Heart left ventricle (tissue), 16 donors: ENCODE measurements around the gene BAZ1B. TPM values are rescaled to one million over a fixed set of nuclear protein-coding genes. Genes with fewer than 3 reads are reported as not detected.
"Not testable (repeated sequence)": the region's sequence is repeated elsewhere in the genome, so short reads cannot be mapped to it uniquely, and the experiment has no call there.

Experiments used
- ATAC-seq, 4 donors: fragments of 200-7000 bp; cut with Tn5 transposase; one replicate each; pipeline ENCODE4 v1.9.1; 2020 to 2022; ENCODE audit warnings: moderate library complexity in 4 of 4, mild to moderate bottlenecking in 3 of 4, moderate number of reproducible peaks in 1 of 4
- DNase-seq, 5 donors: peaks; one replicate each; pipeline ENCODE4 v3.0.0-alpha.2; 2020
- H3K27ac ChIP-seq, 12 donors: fragments of 200-600 bp; sonication (generic) in 4 of 12; one replicate each; pipeline versions ENCODE4 v1.5.0 to v1.8.0; 2016 to 2022; ENCODE audit warnings: mild to moderate bottlenecking in 2 of 12
- H3K27me3 ChIP-seq, 9 donors: fragments of 200-600 bp; sonication (generic) in 2 of 9; one replicate each; pipeline versions ENCODE4 v1.5.1 to v1.8.0; 2016 to 2022; ENCODE audit warnings: mild to moderate bottlenecking in 3 of 9
- H3K36me3 ChIP-seq, 9 donors: fragments of 200-600 bp; sonication (generic) in 2 of 9; one replicate each; pipeline versions ENCODE4 v1.5.0 to v1.8.0; 2018 to 2022; ENCODE audit warnings: mild to moderate bottlenecking in 2 of 9
- H3K4me1 ChIP-seq, 12 donors: fragments of 200-600 bp; sonication (generic) in 4 of 12; one replicate each; pipeline versions ENCODE4 v1.5.0 to v1.8.0; 2016 to 2022; ENCODE audit warnings: mild to moderate bottlenecking in 3 of 12
- H3K4me3 ChIP-seq, 12 donors: fragments of 200-600 bp; sonication (generic) in 4 of 12; one replicate each; pipeline versions ENCODE4 v1.5.0 to v1.8.0; 2017 to 2022; ENCODE audit warnings: mild to moderate bottlenecking in 9 of 12, moderate library complexity in 4 of 12
- H3K9me3 ChIP-seq, 12 donors: fragments of 200-600 bp; sonication (generic) in 4 of 12; one replicate each; pipeline versions ENCODE4 v1.5.0 to v1.8.0; 2016 to 2022; ENCODE audit warnings: mild to moderate bottlenecking in 1 of 12
- CTCF ChIP-seq, 12 donors: fragments of 200-600 bp; sonication (generic) in 4 of 12; IDR thresholded peaks; one replicate each; pipeline versions ENCODE4 v1.5.0 to v1.8.0; 2018 to 2022; ENCODE audit warnings: antibody characterized with exemption in 12 of 12, mild to moderate bottlenecking in 5 of 12
- POLR2A ChIP-seq, 2 donors: fragments of 450-650 bp; IDR thresholded peaks; one replicate each; pipeline ENCODE4 v1.6.1; 2017; ENCODE audit warnings: antibody characterized with exemption in 2 of 2, mild to moderate bottlenecking in 2 of 2, moderate library complexity in 2 of 2
- WGBS, 4 donors: extraction: QIAGEN DNeasy Blood & Tissue Kit in 2 of 4; methylation state at CpG; one replicate each; pipeline versions ENCODE4 v1.1.5 to v1.1.7; 2013 to 2018; 5-methylcytosine and 5-hydroxymethylcytosine counted together
- intact Hi-C, 10 donors: fragments of 100-400 bp; cut with DNase I; formaldehyde crosslinking; loops; one replicate each; pipeline versions ENCODE4 v1.11.1 to v1.14.2; 2022
- polyA plus RNA-seq, 2 donors: library from polyadenylated mRNA; stranded (reverse); fragments of 200-250 nt; gene quantifications; one replicate each; pipeline ENCODE4 v1.2.3, GENCODE V29; 2013
- total RNA-seq, 9 donors: library from RNA; depleted of rRNA in 2 of 9; stranded (reverse); fragments of >200 nt in 2 of 9; fragmentation: NEBNext Ultra II Directional in 3 of 9; extraction: Animal tissue kit (Norgen Biotek cat#: 25700) in 3 of 9; gene quantifications; one replicate each; pipeline versions ENCODE4 v1.1.0 to v1.2.4, GENCODE V29; 2016 to 2023
- donor health status: ischemic (EF 13 %, LVEDD 7.1; RV severe dilation, severe dysfunction).
- donor health status: healthy with polysubstance abuse.
- donor health status: DM: no; HTN: yes; CAD: no.
- donor health status: DM: no; HTN: no; CAD: no.
- donor health status: ischemic (EF 25% LVEDD 6.9; RV normal size, moderate dysfunction).
- donor health status: ischemic (EF 25% LVEDD 5.7; RV mildly dilated, moderate dysfunction).
- donor health status: healthy.
- donor health status: DM: yes; HTN: yes; CAD: no.
- donor health status: ischemic (EF 35%, LVEDD 5.7; RV mildly dilated, moderate dysfunction).
- donor health status: nonischemic (EF 11% LVEDD 7.7; RV severe dilation, severe dysfunction).
- donor health status: DM: yes; HTN: yes; CAD: no.
- donor health status: PGD.
- donor health status: ischemic (EF 29% LVEDD 5.4; RV normal size, mild dysfunction).
- donor health status: nonischemic (EF 23%, LVEDD 6.1; RV moderate dilation, normal function).

The BAZ1B gene
- total and polyA plus RNA-seq, 11 donors: 19.0 to 45.0 (median 37.4) TPM

DNA sequence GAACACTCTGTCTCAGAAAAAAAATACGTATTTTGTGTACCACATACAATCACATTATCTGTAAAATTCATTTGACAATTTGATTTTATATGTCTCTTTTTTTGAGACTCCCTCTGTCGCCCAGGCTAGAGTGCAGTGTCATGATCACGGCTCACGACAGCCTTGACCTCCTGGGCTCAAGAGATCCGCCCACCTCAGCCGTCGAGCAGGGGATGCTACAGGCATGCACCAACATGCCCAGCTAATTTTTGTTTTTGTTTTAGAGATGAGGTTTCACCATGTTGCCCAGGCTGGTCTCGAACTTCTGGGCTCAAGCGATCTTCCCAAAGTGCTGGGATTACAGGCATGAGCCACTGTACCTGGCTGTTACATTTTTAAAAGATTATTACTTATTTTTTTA lies 11.6 kb upstream of the BAZ1B start:
- peaks cover 0 to 60% (median 40%) of the 10 kb centered on the region in 9 donors for H3K36me3 ChIP-seq
- 84 to 87% (median 86%) methylated on average over 9 of the region's 9 CpGs for WGBS, 4 donors
- DNase-seq: no peak

DNA sequence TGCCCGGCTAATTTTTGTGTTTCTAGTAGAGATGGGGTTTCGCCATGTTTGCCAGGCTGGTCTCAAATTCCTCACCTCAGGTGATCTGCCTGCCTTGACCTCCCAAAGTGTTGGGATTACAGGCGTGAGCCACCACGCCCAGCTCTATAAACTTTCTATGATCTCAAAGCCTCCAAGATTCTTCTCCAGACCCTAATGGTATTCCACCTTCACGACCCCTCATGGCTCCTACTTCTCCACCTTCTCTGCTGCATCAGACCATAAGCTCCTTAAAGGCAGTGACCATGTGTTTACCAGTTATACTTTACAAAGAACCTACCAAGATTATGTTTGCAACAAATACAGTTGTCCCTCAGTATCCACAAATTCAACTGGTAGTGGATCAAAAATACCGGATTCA lies 10.1 kb upstream of the BAZ1B start:
- WGBS, 4 donors: 96 to 99% (median 97%) methylated on average over 6 of the region's 6 CpGs
- Histone ChIP-seq H3K27ac (no peak overlapping the region), H3K36me3 (peaks cover 0 to 44% (median 25%) of the 10 kb centered on the region in 9 donors), H3K9me3 (no peaks in the 10 kb centered on the region), H3K27me3 (no peaks in the 10 kb centered on the region), H3K4me1 (peaks cover 0 to 4% (median 0%) of the 10 kb centered on the region in 12 donors), H3K4me3 (no peak overlapping the region)
- intact Hi-C loops: no loop called here
- TF ChIP-seq CTCF (IDR thresholded peaks at IDR 0.05): no peak
- TF ChIP-seq POLR2A (IDR thresholded peaks at IDR 0.05): no peak
- no peak for ATAC-seq
- no peak for DNase-seq

More for the DNA sequence above, 11.6 kb upstream of the BAZ1B start:
- no peaks in the 10 kb centered on the region for H3K9me3 ChIP-seq
- no peaks in the 10 kb centered on the region for H3K4me1 ChIP-seq
- H3K27ac ChIP-seq: no peak overlapping the region
- H3K4me3 ChIP-seq: no peak overlapping the region
- intact Hi-C loops: no loop called here
- H3K27me3 ChIP-seq: no peaks in the 10 kb centered on the region
- ATAC-seq: no peak
- TF ChIP-seq CTCF (IDR thresholded peaks at IDR 0.05): no peak
- no peak for TF ChIP-seq POLR2A (IDR thresholded peaks at IDR 0.05)

DNA sequence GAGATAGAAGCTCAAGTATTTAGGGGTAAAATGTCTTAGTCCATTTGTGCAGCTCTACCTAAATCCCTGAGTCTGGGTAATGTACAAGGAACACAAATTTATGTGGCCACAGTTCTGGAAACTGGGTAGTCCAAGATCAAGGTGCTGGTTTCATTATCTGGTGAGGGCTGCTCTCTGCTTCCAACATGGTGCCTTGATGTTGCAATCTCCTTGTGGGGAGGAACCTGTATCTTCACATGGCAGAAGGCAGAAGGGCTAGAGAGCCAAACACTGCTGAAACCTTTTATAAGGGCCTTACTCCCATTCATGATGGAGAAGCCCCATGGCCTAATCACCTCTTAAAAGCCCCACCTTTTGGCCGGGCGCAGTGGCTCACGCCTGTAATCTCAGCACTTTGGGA lies 8.7 kb upstream of the BAZ1B start:
- WGBS, 4 donors: 87 to 96% (median 95%) methylated on average over 3 of the region's 3 CpGs
- intact Hi-C loops: no loop called here
- Histone ChIP-seq H3K36me3 (peaks cover 0 to 30% (median 11%) of the 10 kb centered on the region in 9 donors), H3K9me3 (no peaks in the 10 kb centered on the region), H3K4me1 (peaks cover 0 to 16% (median 0%) of the 10 kb centered on the region in 12 donors), H3K27ac (no peak overlapping the region), H3K27me3 (no peaks in the 10 kb centered on the region), H3K4me3 (no peak overlapping the region)
- TF ChIP-seq CTCF (IDR thresholded peaks at IDR 0.05) (no peak), POLR2A (IDR thresholded peaks at IDR 0.05) (no peak)
- ATAC-seq (no peak), DNase-seq (no peak)

- Histone ChIP-seq H3K9me3 (no peaks in the 10 kb centered on the region), H3K4me1 (peaks cover 0 to 30% (median 4%) of the 10 kb centered on the region in 12 donors), H3K27ac (peak overlapping the region in 1 of 12 donors; percentile 28), H3K27me3 (no peaks in the 10 kb centered on the region), H3K4me3 (no peak overlapping the region), H3K36me3 (no peaks in the 10 kb centered on the region)
- 75 to 84% (median 81%) methylated on average over 8 of the region's 8 CpGs for WGBS, 4 donors
- DNase-seq (no peak), ATAC-seq (no peak)
- intact Hi-C loops: loop anchor here in 1 of 10 donors (10.0 kb wide), 1 partner anchor 48 kb away; the partner anchor contains the start of gene TBL2
- TF ChIP-seq CTCF (IDR thresholded peaks at IDR 0.05) (no peak), POLR2A (IDR thresholded peaks at IDR 0.05) (no peak)
These were observed 5.1 kb upstream of the BAZ1B start for GRCh38 chr7:73526896-73527821.

DNA sequence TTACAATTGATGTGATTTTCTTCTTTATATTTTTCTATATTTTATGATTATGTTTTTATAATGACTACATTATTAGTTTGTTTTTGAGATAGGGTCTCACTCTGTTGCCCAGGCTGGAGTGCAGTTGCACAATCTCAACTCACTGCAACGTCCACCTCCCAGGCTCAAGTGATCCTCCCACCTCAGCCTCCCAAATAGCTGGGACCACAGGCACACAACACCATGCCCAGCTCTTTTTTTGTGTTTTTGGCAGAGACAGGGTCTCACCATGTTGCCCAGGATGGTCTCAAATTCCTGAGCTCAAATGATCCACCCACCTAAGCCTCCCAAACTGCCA lies 4.0 kb upstream of the BAZ1B start:
- peak overlapping the region in 1 of 12 donors; percentile 35 for H3K27ac ChIP-seq
- H3K9me3 ChIP-seq, H3K36me3 ChIP-seq, H3K27me3 ChIP-seq, DNase-seq, ATAC-seq, H3K4me3 ChIP-seq: not testable (repeated sequence)
- intact Hi-C loops: loop anchor here in 1 of 10 donors (10.0 kb wide), 1 partner anchor 49 kb away; the partner anchor contains the start of gene TBL2
- H3K4me1 ChIP-seq: peaks cover 0 to 30% (median 5%) of the 10 kb centered on the region in 12 donors
- 66 to 85% (median 79%) methylated on average over 1 of the region's 1 CpG for WGBS, 4 donors
